ENCODE results near the gene BMP7.

The BMP7 gene

DNA sequence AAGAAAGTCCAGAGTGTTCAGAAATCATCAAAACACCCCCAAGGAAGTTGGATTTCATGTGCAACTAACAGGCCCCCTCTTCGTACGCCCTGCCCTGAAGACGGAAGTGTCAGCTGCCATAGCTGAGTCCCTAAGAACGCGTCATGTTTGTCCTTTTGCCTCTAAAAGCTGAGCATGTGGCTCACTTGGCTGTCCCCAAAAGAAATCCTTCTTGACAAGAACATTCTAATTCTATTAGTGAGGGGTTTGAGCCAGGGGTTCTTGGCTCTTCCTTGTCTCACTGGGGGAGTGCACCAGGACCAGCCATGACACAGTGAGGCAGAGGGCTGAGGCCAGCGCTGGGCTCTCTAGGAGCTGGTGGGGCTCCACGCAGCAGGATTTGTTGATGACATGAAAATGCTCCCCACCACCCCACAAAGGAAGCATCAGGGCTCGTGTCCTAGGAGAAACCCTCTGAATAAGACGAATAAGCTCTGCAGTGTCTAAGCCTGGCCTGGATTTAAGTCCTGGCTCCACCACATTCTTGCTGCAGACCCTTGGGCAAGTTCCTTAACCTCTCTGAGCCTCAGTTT is 43.2 kb upstream of the BMP7 start:
- no peaks in the 10 kb centered on the region for H3K9me3 ChIP-seq (ENCODE audit: low read depth, low read length)
- no peak for DNase-seq (ENCODE audit: low read depth, low spot score)

DNA sequence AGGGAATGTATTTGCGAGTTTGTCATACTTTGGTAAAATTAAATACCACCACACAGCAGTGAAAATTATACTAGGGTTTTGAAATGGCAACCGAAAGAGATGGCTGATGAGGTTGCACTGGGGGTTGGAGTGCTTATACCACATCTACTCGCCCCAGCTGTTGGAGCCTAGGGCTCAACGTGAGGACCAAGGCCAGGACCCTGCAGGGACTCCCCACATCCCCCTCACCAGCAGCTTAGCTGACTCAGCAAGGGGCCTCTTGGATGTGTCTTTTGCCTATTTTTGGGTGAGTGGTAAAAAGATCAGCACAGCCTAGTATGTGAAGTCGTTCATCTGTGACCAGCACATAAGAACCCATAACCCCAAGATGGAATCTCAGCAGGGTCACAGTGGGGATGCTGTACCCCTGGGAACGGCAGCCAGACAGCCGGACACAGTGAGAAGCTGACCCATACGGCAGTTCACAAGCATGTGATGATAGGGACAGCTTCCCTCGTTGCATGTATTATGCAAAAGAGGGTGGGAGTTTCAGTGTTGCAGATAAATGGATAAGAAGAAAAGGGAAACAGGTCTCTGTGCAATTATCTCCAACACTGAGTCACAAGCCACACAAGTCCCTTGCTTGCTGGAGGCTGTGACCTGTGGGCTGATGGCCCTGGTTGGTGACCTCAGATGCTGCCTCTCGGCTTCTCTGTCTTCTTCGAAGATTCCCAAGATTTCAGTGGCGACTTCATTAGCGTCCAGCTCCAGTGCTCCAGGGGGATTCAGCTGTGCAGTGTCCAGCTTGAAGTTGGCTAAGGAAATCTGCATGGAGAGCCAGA is 42.2 kb upstream of the BMP7 start:
- Histone ChIP-seq H3K4me3 (no peak overlapping the region), H3K27ac (no peak overlapping the region), H3K9me3 (ENCODE audit: low read depth, low read length) (no peaks in the 10 kb centered on the region), H3K36me3 (ENCODE audit: insufficient read depth, low read length) (no peaks in the 10 kb centered on the region), H3K9ac (ENCODE audit: insufficient read length) (no peak overlapping the region)
- DNase-seq (ENCODE audit: low read depth, low spot score), result no peak
- no peak for TF ChIP-seq FOXP2 (optimal IDR thresholded peaks at IDR 0.05; ENCODE audit: control extremely low read depth, extremely low read length, insufficient read depth)
- TF ChIP-seq POLR2AphosphoS5 (IDR thresholded peaks at IDR 0.05; ENCODE audit: borderline replicate concordance, low read depth, low read length), result no peak
- TF ChIP-seq EZH2 (IDR thresholded peaks at IDR 0.05), result no peak

More for the DNA sequence above, 43.2 kb upstream of the BMP7 start:
- Histone ChIP-seq H3K27ac (no peak overlapping the region), H3K4me3 (no peak overlapping the region), H3K9ac (ENCODE audit: insufficient read length) (no peak overlapping the region), H3K36me3 (ENCODE audit: insufficient read depth, low read length) (no peaks in the 10 kb centered on the region)
- TF ChIP-seq EZH2 (IDR thresholded peaks at IDR 0.05), result no peak
- TF ChIP-seq POLR2AphosphoS5 (IDR thresholded peaks at IDR 0.05; ENCODE audit: borderline replicate concordance, low read depth, low read length), result no peak
- no peak for TF ChIP-seq FOXP2 (optimal IDR thresholded peaks at IDR 0.05; ENCODE audit: control extremely low read depth, extremely low read length, insufficient read depth)

DNA sequence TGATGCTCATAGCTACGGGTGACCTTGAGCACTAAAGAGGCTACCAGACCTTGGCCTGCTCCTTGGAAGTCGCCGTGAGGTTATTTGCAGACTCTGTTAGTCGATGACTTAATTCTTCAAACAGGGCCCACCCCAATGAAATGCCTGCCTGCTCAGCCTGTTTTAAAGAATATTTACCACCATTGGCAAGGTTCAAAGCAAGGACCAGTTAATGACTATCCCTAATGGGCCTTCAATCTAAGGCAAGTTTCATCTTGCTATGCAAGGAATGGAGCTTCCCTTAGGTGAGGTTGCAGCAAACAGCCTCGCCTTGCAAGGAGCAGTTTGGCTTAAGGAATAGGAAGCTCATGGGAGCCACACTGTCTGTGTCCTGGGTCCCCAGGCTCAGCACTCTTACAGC is 40.3 kb upstream of the BMP7 start:
- no peaks in the 10 kb centered on the region for H3K9me3 ChIP-seq (ENCODE audit: low read depth, low read length)
- H3K4me3 ChIP-seq, result no peak overlapping the region
- no peak overlapping the region for H3K9ac ChIP-seq (ENCODE audit: insufficient read length)
- no peak for DNase-seq (ENCODE audit: low read depth, low spot score)
- TF ChIP-seq EZH2 (IDR thresholded peaks at IDR 0.05) (no peak), FOXP2 (optimal IDR thresholded peaks at IDR 0.05; ENCODE audit: control extremely low read depth, extremely low read length, insufficient read depth) (no peak), POLR2AphosphoS5 (IDR thresholded peaks at IDR 0.05; ENCODE audit: borderline replicate concordance, low read depth, low read length) (no peak)
- no peak overlapping the region for H3K27ac ChIP-seq
- H3K36me3 ChIP-seq (ENCODE audit: insufficient read depth, low read length), result no peaks in the 10 kb centered on the region

DNA sequence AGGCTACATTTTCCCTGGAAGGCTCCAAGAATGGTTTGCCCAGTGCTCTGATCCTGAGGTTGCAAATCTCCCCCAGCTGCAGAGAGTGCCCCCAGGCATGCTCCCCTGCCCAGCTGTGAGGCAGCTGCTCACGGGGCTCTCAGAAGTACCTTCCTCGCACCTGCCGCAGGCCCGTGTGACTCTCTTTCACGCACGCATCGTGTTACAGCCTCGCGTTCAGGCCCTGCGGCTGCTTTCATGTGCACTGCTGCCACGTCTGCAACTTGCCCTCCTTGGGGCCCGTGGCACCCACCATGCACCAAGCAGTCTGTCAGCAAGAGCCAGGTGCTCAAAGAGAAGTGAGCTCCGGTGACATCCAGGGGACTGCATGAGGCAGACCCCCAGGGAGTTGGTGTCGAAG is 34.6 kb upstream of the BMP7 start:
- H3K9me3 ChIP-seq (ENCODE audit: low read depth, low read length), result no peaks in the 10 kb centered on the region
- DNase-seq (ENCODE audit: low read depth, low spot score), result no peak
- H3K36me3 ChIP-seq (ENCODE audit: insufficient read depth, low read length), result no peaks in the 10 kb centered on the region
- no peak for TF ChIP-seq POLR2AphosphoS5 (IDR thresholded peaks at IDR 0.05; ENCODE audit: borderline replicate concordance, low read depth, low read length)
- no peak for TF ChIP-seq EZH2 (IDR thresholded peaks at IDR 0.05)
- TF ChIP-seq FOXP2 (optimal IDR thresholded peaks at IDR 0.05; ENCODE audit: control extremely low read depth, extremely low read length, insufficient read depth), result no peak
- H3K27ac ChIP-seq, result no peak overlapping the region
- no peak overlapping the region for H3K9ac ChIP-seq (ENCODE audit: insufficient read length)
- no peak overlapping the region for H3K4me3 ChIP-seq

DNA sequence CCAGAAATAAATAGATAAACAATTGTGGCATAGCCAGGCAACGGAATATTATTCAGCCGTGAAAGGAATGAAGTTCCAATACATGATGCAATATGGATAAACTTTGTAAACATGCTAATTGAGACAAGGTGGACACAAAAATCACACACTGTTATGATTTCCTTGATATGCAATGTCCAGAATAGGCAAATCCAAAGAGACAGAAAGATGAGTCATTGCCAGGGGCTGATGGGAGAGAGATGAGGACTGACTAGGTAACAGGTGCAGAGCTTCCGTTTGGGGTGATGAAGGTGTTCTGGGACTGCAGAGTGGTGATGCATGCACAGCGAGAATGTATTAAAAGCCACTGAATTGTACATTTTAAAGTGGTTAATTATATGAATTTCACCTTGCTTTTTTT is 32.0 kb upstream of the BMP7 start:
- Histone ChIP-seq H3K36me3 (ENCODE audit: insufficient read depth, low read length) (no peaks in the 10 kb centered on the region), H3K4me3 (no peak overlapping the region), H3K9ac (ENCODE audit: insufficient read length) (no peak overlapping the region), H3K9me3 (ENCODE audit: low read depth, low read length) (no peaks in the 10 kb centered on the region), H3K27ac (no peak overlapping the region)
- TF ChIP-seq POLR2AphosphoS5 (IDR thresholded peaks at IDR 0.05; ENCODE audit: borderline replicate concordance, low read depth, low read length), result no peak
- TF ChIP-seq EZH2 (IDR thresholded peaks at IDR 0.05), result no peak
- TF ChIP-seq FOXP2 (optimal IDR thresholded peaks at IDR 0.05; ENCODE audit: control extremely low read depth, extremely low read length, insufficient read depth), result no peak
- DNase-seq (ENCODE audit: low read depth, low spot score), result no peak

DNA sequence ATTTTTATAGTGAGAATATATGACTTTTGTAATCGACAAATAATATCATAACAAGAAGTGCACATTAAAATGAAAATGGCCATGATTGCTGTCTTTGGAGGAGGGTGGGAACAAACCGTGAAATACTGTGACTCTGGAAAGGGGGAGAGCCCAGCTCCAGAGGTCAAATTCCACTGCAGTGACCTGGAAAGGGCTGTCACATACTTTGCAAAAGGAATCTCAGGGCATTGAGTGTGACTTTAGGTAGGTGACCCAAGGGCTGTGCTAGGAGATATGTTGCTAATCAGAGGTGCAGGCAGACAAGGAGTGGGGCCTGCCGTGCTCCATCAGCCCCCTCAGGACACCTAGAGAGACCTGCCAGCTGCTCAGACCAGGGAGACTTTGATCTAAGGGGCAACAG is 28.1 kb upstream of the BMP7 start:
- DNase-seq (ENCODE audit: low read depth, low spot score), result no peak
- Histone ChIP-seq H3K9me3 (ENCODE audit: low read depth, low read length) (no peaks in the 10 kb centered on the region), H3K36me3 (ENCODE audit: insufficient read depth, low read length) (no peaks in the 10 kb centered on the region), H3K9ac (ENCODE audit: insufficient read length) (no peak overlapping the region), H3K27ac (no peak overlapping the region), H3K4me3 (no peak overlapping the region)
- TF ChIP-seq POLR2AphosphoS5 (IDR thresholded peaks at IDR 0.05; ENCODE audit: borderline replicate concordance, low read depth, low read length) (no peak), EZH2 (IDR thresholded peaks at IDR 0.05) (no peak), FOXP2 (optimal IDR thresholded peaks at IDR 0.05; ENCODE audit: control extremely low read depth, extremely low read length, insufficient read depth) (no peak)

DNA sequence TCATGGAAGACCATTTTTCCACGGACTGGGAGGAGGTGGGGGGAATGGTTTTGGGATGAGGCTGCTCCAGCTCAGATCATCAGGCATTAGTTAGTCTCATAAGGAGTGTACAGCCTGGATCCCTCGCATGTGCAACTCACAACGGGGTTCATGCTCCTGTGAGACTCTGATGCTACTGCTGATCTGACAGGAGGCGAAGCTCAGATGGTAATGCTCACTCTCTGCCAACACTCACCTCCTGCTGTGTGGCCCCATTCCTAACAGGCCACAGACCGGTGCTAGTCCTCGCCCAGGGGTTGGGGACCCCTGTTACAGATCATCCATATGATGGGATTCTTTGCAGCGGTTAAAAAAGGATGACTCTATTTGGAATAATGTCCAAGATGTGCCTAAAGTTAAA is 27.6 kb upstream of the BMP7 start:
- H3K4me3 ChIP-seq, result no peak overlapping the region
- no peak overlapping the region for H3K9ac ChIP-seq (ENCODE audit: insufficient read length)
- H3K27ac ChIP-seq, result no peak overlapping the region
- H3K9me3 ChIP-seq (ENCODE audit: low read depth, low read length), result no peaks in the 10 kb centered on the region
- no peak for DNase-seq (ENCODE audit: low read depth, low spot score)
- no peaks in the 10 kb centered on the region for H3K36me3 ChIP-seq (ENCODE audit: insufficient read depth, low read length)
- no peak for TF ChIP-seq EZH2 (IDR thresholded peaks at IDR 0.05)
- no peak for TF ChIP-seq FOXP2 (optimal IDR thresholded peaks at IDR 0.05; ENCODE audit: control extremely low read depth, extremely low read length, insufficient read depth)
- no peak for TF ChIP-seq POLR2AphosphoS5 (IDR thresholded peaks at IDR 0.05; ENCODE audit: borderline replicate concordance, low read depth, low read length)

DNA sequence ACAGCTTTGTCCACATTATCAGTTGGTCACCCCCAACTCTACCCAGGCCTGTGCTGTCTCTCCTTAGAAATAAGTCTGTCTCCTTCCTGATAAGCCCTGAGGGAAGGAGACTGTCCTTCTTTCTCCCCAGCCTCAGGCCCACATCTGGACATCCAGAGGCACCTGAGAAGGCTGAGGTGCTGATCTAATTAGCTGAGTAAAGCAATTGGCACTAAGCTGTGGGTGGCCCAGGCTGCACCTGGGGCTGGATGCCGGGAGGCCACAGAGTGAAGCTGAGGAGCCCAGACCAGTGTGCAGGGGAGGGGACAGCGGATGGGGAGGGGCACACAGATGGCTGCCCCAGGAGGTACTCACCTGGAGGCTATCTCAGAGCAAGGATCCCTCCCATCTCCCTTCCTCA is 26.2 kb upstream of the BMP7 start:
- no peak overlapping the region for H3K9ac ChIP-seq (ENCODE audit: insufficient read length)
- no peaks in the 10 kb centered on the region for H3K36me3 ChIP-seq (ENCODE audit: insufficient read depth, low read length)
- H3K4me3 ChIP-seq, result no peak overlapping the region
- no peak overlapping the region for H3K27ac ChIP-seq
- no peak for DNase-seq (ENCODE audit: low read depth, low spot score)
- no peaks in the 10 kb centered on the region for H3K9me3 ChIP-seq (ENCODE audit: low read depth, low read length)
- TF ChIP-seq EZH2 (IDR thresholded peaks at IDR 0.05) (peak; percentile 8), POLR2AphosphoS5 (IDR thresholded peaks at IDR 0.05; ENCODE audit: borderline replicate concordance, low read depth, low read length) (no peak)
